ENCODE results near the gene RDH8.

The RDH8 gene

GRCh38 chr19:9971166-9971897 lies 42.0 kb upstream of the RDH8 start:
- no peak overlapping the region for H3K27ac ChIP-seq
- TF ChIP-seq ZFX (IDR thresholded peaks at IDR 0.05; ENCODE audit: borderline replicate concordance) (no peak), CTCF (IDR thresholded peaks at IDR 0.05) (no peak)

DNA sequence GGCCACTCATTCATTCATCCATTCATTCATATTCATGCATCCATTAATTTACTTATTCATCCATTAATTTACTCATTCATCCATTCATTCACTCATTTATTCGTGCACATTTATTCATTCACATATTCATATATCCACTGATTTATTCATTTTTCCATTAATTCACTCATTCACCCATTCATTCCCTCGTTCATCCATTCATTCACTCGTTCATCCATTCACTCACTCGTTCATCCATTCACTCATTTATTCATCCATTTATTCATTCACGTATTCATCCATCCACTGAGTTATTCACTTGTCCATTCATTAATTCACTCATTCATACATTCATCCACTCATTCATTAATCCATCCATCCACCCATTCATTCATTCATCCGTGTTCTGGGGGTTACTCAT lies 41.2 kb upstream of the RDH8 start:
- H3K27ac ChIP-seq: no peak overlapping the region
- TF ChIP-seq ZFX (IDR thresholded peaks at IDR 0.05; ENCODE audit: borderline replicate concordance): no peak
- TF ChIP-seq CTCF (IDR thresholded peaks at IDR 0.05): no peak

DNA sequence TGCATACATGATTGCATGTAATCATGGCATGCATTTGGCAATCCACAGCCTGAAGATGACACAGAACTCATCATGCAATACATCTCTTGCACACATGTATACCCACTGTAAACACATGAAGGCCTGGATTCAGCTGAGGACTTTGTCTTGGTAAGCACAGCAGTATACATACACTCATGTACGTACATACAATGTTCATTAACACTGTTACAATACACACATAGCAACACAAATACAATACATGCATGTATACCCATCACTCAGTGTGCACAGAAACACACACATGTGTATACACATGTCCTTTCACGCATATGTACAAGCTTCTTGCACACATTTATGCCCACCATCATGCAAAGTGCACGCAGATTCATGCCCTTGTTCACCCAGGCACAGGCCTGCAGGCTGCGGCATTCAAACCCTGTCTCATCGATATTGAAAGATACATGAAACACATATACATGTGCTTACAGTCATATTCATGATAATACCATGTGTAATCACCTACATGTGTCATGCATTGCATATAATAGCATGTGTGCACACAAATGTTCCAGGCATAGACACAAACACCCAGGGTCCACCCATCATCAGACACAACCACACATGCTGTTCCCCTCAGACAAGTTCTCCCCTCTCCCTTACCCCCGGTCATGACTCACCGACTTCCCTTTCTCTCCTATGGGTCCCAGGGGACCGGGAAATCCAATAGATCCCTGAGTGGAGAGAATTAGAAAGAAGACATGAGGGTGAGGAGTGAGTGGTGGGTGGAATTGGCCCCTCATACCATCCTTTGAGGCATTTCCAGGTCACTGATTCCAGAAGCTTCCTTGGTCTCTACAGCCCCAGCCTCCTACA lies 31.6 kb upstream of the RDH8 start:
- no peak for TF ChIP-seq ZFX (IDR thresholded peaks at IDR 0.05; ENCODE audit: borderline replicate concordance)
- TF ChIP-seq CTCF (IDR thresholded peaks at IDR 0.05): no peak
- H3K27ac ChIP-seq: no peak overlapping the region

DNA sequence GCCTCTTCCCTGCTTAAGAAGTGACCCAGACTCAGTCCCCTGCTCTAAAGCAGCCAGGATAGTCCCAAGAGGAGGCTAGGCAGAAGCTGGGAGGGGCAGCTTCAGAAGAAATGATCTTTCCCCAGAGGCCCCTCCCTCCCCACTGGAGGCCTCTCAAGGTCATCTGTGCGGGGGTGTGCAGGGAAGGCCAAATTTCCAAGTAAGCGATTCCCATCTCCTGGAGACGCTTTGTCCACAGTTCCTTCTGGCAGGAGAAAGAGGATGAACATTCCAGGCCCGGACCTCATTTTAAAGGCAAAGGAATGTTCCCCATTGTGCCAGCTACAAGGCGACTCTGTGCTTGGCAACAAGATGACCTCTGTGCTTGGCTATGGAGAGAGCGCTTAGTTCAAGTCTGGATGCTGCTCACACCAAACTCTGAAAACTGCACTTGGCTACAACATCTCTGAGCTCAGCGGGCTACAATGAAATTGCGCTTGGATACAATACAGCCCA lies 26.4 kb upstream of the RDH8 start:
- no peak for TF ChIP-seq CTCF (IDR thresholded peaks at IDR 0.05)
- no peak for TF ChIP-seq ZFX (IDR thresholded peaks at IDR 0.05; ENCODE audit: borderline replicate concordance)
- H3K27ac ChIP-seq: no peak overlapping the region

GRCh38 chr19:9989504-9989903 lies 23.8 kb upstream of the RDH8 start:
- TF ChIP-seq CTCF (IDR thresholded peaks at IDR 0.05) (no peak), ZFX (IDR thresholded peaks at IDR 0.05; ENCODE audit: borderline replicate concordance) (no peak)
- H3K27ac ChIP-seq: no peak overlapping the region

DNA sequence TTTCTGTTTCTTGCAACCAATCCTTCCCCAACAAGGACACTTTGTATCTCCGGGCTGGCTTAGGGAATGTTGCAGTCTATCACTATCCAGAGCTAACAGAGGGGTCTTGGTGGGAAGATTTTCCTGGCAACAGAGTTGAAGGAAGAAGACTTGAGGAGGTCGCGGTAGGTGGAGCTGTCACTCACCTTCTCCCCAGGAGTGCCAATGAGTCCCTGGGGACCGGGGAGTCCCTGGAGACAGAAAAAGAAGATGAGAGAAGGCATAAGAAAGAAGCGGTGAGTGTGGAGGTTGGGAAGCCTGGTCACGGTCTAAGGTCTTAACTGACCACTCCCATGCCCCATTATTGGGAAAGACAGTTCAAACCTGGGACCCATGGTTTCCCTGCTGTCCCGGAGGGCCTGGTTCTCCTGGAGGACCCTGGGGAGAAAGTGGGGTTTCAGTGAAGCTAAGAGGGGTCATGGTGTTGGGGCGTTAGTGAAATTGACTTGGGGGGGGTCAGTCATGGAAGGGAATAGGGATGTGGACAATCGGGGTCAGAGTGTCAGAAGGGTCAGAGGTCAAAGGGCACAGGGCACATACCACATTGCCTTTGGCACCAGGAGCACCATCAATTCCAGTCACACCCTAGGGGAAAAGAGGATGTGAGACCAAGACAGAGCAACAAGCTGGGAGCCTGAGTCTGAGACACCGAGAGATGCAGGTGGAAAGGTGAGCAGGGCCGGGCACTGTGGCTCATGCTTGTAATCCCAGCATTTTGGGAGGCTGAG lies 21.7 kb upstream of the RDH8 start:
- H3K27ac ChIP-seq: no peak overlapping the region
- TF ChIP-seq ZFX (IDR thresholded peaks at IDR 0.05; ENCODE audit: borderline replicate concordance) (no peak), CTCF (IDR thresholded peaks at IDR 0.05) (no peak)

Data from 22Rv1 (cell line).